WI38 (cell line): ENCODE results near the gene EPHA1.

ENCODE experiments used
- H3K4me3 ChIP-seq: 2 replicates; pipeline ENCODE4 v1.5.1; 2011; ENCODE audit warnings: low read depth, mild to moderate bottlenecking, control low read depth, low read length
- CTCF ChIP-seq: IDR thresholded peaks from 2 replicates; pipeline ENCODE4 v1.5.1; 2012; ENCODE audit warnings: low read depth, mild to moderate bottlenecking, control low read depth, low read length

EPHA1 gene

GRCh38 chr7:143355450-143356385 lies 52.9 kb downstream of the EPHA1 start:
- H3K4me3 ChIP-seq = no peak overlapping the region
- TF ChIP-seq CTCF = no peak

- no peak for TF ChIP-seq CTCF
- no peak overlapping the region for H3K4me3 ChIP-seq
Measured at GRCh38 chr7:143354965-143355364, 53.7 kb downstream of the EPHA1 start.

- H3K4me3 ChIP-seq = no peak overlapping the region
- no peak for TF ChIP-seq CTCF
Measured at GRCh38 chr7:143354376-143354775, 54.3 kb downstream of the EPHA1 start.

- H3K4me3 ChIP-seq = no peak overlapping the region
- no peak for TF ChIP-seq CTCF
Measured at GRCh38 chr7:143352531-143353002, 56.1 kb downstream of the EPHA1 start.

- TF ChIP-seq CTCF = no peak
- no peak overlapping the region for H3K4me3 ChIP-seq
Measured at GRCh38 chr7:143351574-143351973, 57.1 kb downstream of the EPHA1 start.

GRCh38 chr7:143351060-143351459 lies 57.6 kb downstream of the EPHA1 start:
- TF ChIP-seq CTCF = no peak
- no peak overlapping the region for H3K4me3 ChIP-seq

GRCh38 chr7:143347950-143348349 lies 60.7 kb downstream of the EPHA1 start:
- no peak overlapping the region for H3K4me3 ChIP-seq
- TF ChIP-seq CTCF = no peak
